ENCODE results near the gene AGBL4.

AGBL4 gene

GRCh38 chr1:48760857-48761256 is 1262.9 kb downstream of the AGBL4 start:
- CTCF ChIA-PET: interaction anchor here (0.8 to 1.4 kb wide), 4 partner anchors 12 to 57 kb away, joined by 3 read pairs; no protein-coding TSS in a partner anchor
- no peak for DNase-seq (ENCODE audit: extremely low spot score)
- no peak for TF ChIP-seq CTCF (IDR thresholded peaks at IDR 0.05; ENCODE audit: control extremely low read depth, extremely low read depth, low read depth, missing control alignments)
- POLR2A ChIA-PET: no interaction called here

- CTCF ChIA-PET: no interaction called here
- POLR2A ChIA-PET: no interaction called here
- no peak for TF ChIP-seq CTCF (IDR thresholded peaks at IDR 0.05; ENCODE audit: control extremely low read depth, extremely low read depth, low read depth, missing control alignments)
- DNase-seq (ENCODE audit: extremely low spot score): no peak
Measured at GRCh38 chr1:48758976-48759375, 1264.8 kb downstream of the AGBL4 start.

GRCh38 chr1:48757363-48757762 is 1266.4 kb downstream of the AGBL4 start:
- no peak for TF ChIP-seq CTCF (IDR thresholded peaks at IDR 0.05; ENCODE audit: control extremely low read depth, extremely low read depth, low read depth, missing control alignments)
- DNase-seq (ENCODE audit: extremely low spot score): peak; percentile 33
- ChIA-PET CTCF (no interaction called here), POLR2A (no interaction called here)

- DNase-seq (ENCODE audit: extremely low spot score): no peak
- no peak for TF ChIP-seq CTCF (IDR thresholded peaks at IDR 0.05; ENCODE audit: control extremely low read depth, extremely low read depth, low read depth, missing control alignments)
- POLR2A ChIA-PET: no interaction called here
- CTCF ChIA-PET: no interaction called here
Measured at GRCh38 chr1:48756683-48757316, 1267.0 kb downstream of the AGBL4 start.

- DNase-seq (ENCODE audit: extremely low spot score): no peak
- no peak for TF ChIP-seq CTCF (IDR thresholded peaks at IDR 0.05; ENCODE audit: control extremely low read depth, extremely low read depth, low read depth, missing control alignments)
- ChIA-PET POLR2A (no interaction called here), CTCF (interaction anchor here (1.1 to 2.4 kb wide), 5 partner anchors 10 to 64 kb away, joined by 3 to 10 read pairs (median 3); no protein-coding TSS in a partner anchor)
Measured at GRCh38 chr1:48753293-48753692, 1270.5 kb downstream of the AGBL4 start.

GRCh38 chr1:48750109-48750508 is 1273.6 kb downstream of the AGBL4 start:
- CTCF ChIA-PET: interaction anchor here (1.3 to 2.0 kb wide), 3 partner anchors 10 to 73 kb away, joined by 3 to 5 read pairs (median 4); no protein-coding TSS in a partner anchor
- POLR2A ChIA-PET: no interaction called here
- DNase-seq (ENCODE audit: extremely low spot score): peak; percentile 16
- no peak for TF ChIP-seq CTCF (IDR thresholded peaks at IDR 0.05; ENCODE audit: control extremely low read depth, extremely low read depth, low read depth, missing control alignments)

Data from GM10248 (cell line).